ENCODE data around the gene UBXN6.

Gene UBXN6

DNA sequence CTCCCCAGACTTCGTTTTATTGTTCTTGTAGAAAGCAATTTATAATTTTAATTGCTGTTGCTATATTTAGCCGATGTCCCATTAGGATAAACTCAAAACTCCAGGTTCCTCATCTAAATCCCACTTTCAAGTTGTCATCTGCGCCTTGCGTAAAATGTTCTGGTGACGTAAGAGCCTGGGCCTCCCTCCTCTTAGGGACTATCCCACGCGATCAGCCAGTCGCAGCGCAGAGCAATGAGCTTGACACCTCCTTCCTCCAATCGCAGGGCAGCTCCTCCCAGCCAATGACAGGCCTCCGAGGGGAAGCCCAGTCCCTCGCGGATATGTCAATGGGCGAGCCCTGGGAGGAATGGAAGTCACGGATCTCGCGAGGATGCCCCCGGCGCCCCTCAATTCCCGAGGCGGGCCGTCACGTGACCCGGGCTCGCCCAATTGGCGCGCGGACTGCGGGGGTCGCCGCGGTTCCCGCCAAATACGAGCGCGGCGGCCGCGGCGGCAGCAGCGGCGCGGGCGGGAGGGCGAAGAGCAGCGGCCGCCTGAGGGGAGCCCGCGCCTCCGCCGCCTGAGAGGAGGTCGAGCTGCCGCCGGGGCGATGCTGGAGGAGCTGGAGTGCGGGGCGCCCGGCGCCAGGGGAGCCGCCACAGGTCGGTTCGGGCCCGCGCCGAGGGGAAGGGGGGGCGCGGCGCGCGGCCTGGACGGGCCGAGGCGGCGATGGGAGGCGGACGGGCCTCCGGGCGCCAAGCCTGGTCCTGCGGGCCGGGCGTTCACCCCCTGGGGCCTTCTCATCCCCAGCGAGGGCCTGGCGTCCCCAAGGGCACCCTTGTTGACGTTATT is 55.2 kb downstream of the UBXN6 start, which contains the start of gene CHAF1A:
Gene CHAF1A (plus strand): TSS at position 470 of the 834 bp plus-strand sequence. CDS start 123 bp downstream, at position 593.
- peak; percentile 98 for DNase-seq

- no peak for DNase-seq
Measured at GRCh38 chr19:4401769-4402170, 55.8 kb downstream of the UBXN6 start.

DNA sequence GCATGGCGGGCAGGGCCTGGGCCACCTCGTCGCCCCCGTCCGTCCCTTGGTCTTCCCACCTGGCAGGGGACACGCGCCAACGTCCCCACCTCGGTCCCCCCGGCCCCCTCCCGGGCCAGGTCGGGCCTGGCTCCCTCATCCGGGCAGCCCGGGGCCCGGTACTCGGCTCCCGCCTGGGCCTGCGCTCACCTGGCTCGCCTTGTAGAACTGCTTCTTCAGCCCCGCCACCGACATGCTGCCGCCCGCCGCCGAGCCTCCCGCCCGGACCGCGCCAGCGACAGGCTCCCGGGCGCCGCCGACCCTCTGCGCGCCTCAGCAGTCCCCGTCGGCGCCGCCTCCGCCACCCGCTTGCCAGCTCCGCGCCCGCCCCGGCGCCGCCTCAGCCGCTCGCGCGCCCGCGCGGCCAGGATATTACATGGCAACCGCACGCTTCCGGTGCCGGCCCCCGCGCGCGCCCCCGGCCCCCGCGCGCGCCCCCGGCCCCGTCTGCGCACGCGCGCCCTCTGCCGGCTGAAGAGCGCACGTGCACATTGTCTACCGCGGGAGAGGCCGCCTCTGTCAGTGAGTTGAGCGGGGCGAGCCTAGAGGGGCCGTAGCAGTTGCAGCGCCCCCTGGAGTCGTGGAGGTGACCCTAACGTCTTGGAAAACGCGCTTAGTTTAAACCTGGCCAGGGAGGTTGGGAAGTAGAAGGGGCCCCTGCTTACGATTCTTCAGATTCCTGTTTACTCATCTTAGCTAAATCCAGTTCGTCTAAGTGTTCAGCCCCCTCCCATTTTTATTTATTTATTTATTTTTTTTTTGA is 57.3 kb downstream of the UBXN6 start, which contains the start of gene SH3GL1:
Gene SH3GL1 (minus strand): TSS at position 413 of the 802 bp plus-strand sequence. CDS start 179 bp downstream, at position 234.
- DNase-seq, result peak; percentile 73

DNA sequence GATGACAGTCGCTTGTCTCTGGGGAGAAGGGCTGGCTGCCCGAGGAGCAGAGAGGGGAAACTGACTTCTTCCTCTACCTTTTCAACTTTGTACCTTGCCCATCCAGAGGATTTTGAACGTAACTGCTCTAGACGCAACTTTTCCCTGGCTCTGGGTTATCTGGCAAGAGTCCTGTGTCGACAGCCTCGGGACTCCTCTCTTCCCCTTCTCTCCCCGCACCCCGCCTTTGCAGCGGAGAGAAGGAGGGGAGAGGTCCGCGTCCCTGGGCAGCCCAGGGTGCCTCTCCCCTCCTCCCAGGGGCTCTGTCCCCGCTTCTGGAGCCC is 57.8 kb downstream of the UBXN6 start:
- DNase-seq, result no peak

DNA sequence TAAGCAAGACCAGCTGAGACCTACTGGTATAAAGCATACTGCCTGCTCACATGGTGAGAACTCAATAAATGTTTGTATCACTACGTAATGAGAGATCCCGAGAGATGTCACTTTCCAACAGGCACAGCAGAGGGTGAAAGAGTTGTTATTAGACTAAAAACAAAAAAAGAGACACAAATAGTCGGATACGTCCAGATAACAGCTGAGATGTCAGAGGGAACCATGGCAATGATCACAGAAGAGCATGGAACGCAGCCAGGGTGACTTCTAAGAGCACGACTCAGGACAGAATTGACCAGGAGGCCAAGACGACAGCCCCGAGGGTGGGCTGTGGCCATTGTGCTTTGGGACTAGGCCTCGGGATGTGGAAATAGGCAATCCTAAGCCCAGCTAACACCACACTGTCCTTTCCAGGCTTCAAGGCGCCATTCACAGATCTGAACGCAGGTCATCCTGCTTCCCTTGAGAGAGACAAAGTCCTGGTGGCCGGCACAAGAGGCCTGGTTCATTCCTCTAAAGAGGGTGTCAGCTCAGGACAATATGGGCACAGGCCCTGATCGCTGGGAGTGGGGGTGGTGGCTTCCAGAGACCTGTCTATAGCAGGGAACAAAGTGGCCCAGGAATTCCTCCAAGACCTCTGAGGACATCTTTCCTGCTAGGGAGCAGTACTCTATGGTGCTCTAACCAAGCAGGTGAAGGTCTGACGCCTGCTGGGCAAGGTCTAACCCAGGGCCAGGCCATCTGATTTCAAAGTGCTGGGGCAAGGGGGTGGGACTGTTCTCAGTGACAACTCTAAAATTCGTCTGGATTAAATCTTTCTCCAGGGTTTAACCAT is 60.4 kb downstream of the UBXN6 start:
- DNase-seq, result no peak
